ENCODE results near the gene CIITA. TPM values are rescaled to one million over a fixed set of nuclear protein-coding genes. Genes with fewer than 3 reads are reported as not detected.

The CIITA gene
- total RNA-seq, 1 donor from 2014 or later, result 0.20 TPM

DNA sequence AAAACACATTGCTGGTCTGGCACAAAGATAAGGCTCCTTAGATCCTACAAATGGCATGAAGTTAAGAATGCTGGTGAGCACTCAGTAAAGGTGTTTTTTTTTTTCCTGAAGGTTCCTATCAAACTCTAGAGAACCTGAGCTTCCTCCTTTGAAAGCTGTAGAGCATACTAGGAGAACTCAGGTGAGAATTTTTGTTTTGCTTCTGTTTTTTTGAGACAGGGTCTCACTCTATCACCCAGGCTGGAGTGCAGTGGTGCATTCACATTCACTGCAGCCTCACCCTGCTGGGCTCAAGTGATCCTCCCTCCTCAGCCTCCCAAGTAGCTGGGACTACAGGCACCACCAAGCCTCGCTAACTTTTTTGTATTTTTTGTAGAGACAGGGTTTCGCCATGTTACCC, 21.0 kb upstream of the CIITA start:
- no peak for TF ChIP-seq CTCF (IDR thresholded peaks at IDR 0.05; ENCODE audit: unreplicated experiment)
- peaks cover 11% of the 10 kb centered on the region for H3K27me3 Mint-ChIP-seq (ENCODE audit: low read depth)

GRCh38 chr16:10858203-10858602, 18.8 kb upstream of the CIITA start:
- H3K9me3 Mint-ChIP-seq, result peaks cover under 1% of the 10 kb centered on the region
- H3K27ac Mint-ChIP-seq, result no peak overlapping the region
- no peaks in the 10 kb centered on the region for H3K4me1 Mint-ChIP-seq
- no peak for DNase-seq (ENCODE audit: low spot score in 2 of 2, unreplicated experiment in 2 of 2)
- H3K36me3 Mint-ChIP-seq, result no peaks in the 10 kb centered on the region
- H3K4me3 Mint-ChIP-seq, result no peak overlapping the region
- no peak for TF ChIP-seq CTCF (IDR thresholded peaks at IDR 0.05; ENCODE audit: unreplicated experiment)
- peaks cover 30% of the 10 kb centered on the region for H3K27me3 Mint-ChIP-seq (ENCODE audit: low read depth)

More for the DNA sequence above, 21.0 kb upstream of the CIITA start:
- no peak overlapping the region for H3K4me3 Mint-ChIP-seq
- H3K9me3 Mint-ChIP-seq, result peaks cover 4% of the 10 kb centered on the region
- H3K27ac Mint-ChIP-seq, result no peak overlapping the region
- H3K4me1 Mint-ChIP-seq, result no peaks in the 10 kb centered on the region
- no peaks in the 10 kb centered on the region for H3K36me3 Mint-ChIP-seq
- no peak for DNase-seq (ENCODE audit: low spot score in 2 of 2, unreplicated experiment in 2 of 2)

DNA sequence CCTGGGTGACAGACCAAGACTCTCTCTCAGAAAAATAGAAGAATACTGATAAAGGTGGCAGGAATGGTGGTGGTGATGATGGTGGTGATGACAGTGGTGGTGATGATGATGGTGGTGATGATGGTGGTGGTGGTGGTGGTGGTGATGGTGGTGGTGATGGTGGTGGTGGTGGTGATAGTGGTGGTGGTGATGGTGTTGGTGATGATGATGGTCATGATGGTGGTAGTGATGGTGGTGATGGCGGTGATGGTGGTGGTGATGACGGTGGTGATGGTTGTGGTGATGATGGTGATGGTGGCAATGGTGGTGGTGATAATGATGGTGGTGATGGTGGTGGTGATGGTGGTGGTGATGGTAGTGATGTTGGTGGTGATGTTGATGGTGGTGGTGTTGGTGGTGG, 18.0 kb upstream of the CIITA start:
- Mint-ChIP-seq H3K4me3 (no peak overlapping the region), H3K4me1 (no peaks in the 10 kb centered on the region), H3K36me3 (no peaks in the 10 kb centered on the region), H3K27me3 (ENCODE audit: low read depth) (peaks cover 35% of the 10 kb centered on the region), H3K9me3 (no peaks in the 10 kb centered on the region), H3K27ac (no peak overlapping the region)
- no peak for TF ChIP-seq CTCF (IDR thresholded peaks at IDR 0.05; ENCODE audit: unreplicated experiment)
- DNase-seq (ENCODE audit: low spot score in 2 of 2, unreplicated experiment in 2 of 2), result no peak

DNA sequence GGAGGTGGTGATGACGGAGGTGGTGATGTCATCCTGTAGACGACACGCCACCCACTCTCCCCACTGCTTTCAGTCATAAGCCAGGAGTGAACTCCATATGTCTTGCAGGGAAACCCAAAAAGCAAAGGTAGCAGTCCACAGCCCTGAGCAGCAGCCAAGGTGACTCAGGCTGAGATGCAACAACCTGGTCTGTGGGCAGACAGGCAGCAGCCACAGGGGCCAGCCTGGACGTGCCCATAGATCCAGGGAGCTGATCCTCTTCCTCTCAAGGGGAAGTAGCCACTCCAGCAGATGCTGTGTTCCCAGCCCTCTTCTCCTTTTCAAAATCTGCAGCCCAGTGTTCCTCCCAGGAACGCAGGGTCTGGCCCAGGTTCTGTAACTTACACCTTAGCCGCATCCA, 17.3 kb upstream of the CIITA start:
- Mint-ChIP-seq H3K4me3 (no peak overlapping the region), H3K27ac (no peak overlapping the region), H3K36me3 (no peaks in the 10 kb centered on the region), H3K4me1 (no peaks in the 10 kb centered on the region), H3K27me3 (ENCODE audit: low read depth) (peaks cover 39% of the 10 kb centered on the region), H3K9me3 (no peaks in the 10 kb centered on the region)
- no peak for DNase-seq (ENCODE audit: low spot score in 2 of 2, unreplicated experiment in 2 of 2)
- no peak for TF ChIP-seq CTCF (IDR thresholded peaks at IDR 0.05; ENCODE audit: unreplicated experiment)

- no peaks in the 10 kb centered on the region for H3K36me3 Mint-ChIP-seq
- TF ChIP-seq CTCF (IDR thresholded peaks at IDR 0.05; ENCODE audit: unreplicated experiment), result no peak
- H3K27ac Mint-ChIP-seq, result no peak overlapping the region
- no peaks in the 10 kb centered on the region for H3K9me3 Mint-ChIP-seq
- no peaks in the 10 kb centered on the region for H3K4me1 Mint-ChIP-seq
- H3K4me3 Mint-ChIP-seq, result no peak overlapping the region
- no peak for DNase-seq (ENCODE audit: low spot score in 2 of 2, unreplicated experiment in 2 of 2)
- H3K27me3 Mint-ChIP-seq (ENCODE audit: low read depth), result peaks cover 58% of the 10 kb centered on the region
These were observed 14.6 kb upstream of the CIITA start for GRCh38 chr16:10862438-10862837.

All from mesothelial cell of epicardium (in vitro differentiated cells).